Tibial artery (tissue), 4 donors: ENCODE results near the gene HMGN1.
A peak's percentile ranks its signal among the peaks of the same experiment; 100 is the strongest.

ENCODE experiments used
- DNase-seq, 2 donors: peaks; one replicate each; pipeline ENCODE4 v3.0.0-alpha.2; 2019
- H3K27ac ChIP-seq, 2 donors: fragments of 200-600 bp; sonication (generic) in 1 of 2; 1 replicate in 1 of 2; 2 replicates in 1 of 2; pipeline ENCODE4 v1.5.1; 2018 to 2019; ENCODE audit warnings: mild to moderate bottlenecking in 1 of 2
- H3K27me3 ChIP-seq, 2 donors: fragments of 200-600 bp; sonication (generic) in 1 of 2; one replicate each; pipeline versions ENCODE4 v1.5.1 to v1.6.0; 2016 to 2019
- H3K36me3 ChIP-seq, 3 donors: fragments of 200-600 bp; sonication (generic) in 2 of 3; one replicate each; pipeline ENCODE4 v1.5.1; 2016 to 2019; ENCODE audit warnings: mild to moderate bottlenecking in 2 of 3
- H3K4me1 ChIP-seq, 4 donors: fragments of 200-600 bp; sonication (generic) in 2 of 4; 1 replicate in 3 of 4; 2 replicates in 1 of 4; pipeline ENCODE4 v1.5.1; 2016 to 2019
- H3K4me3 ChIP-seq, 2 donors: fragments of 200-600 bp; sonication (generic) in 1 of 2; 1 replicate in 1 of 2; 2 replicates in 1 of 2; pipeline ENCODE4 v1.5.1; 2018 to 2019; ENCODE audit warnings: mild to moderate bottlenecking in 2 of 2
- H3K9me3 ChIP-seq, 3 donors: fragments of 200-600 bp; sonication (generic) in 1 of 3; one replicate each; pipeline ENCODE4 v1.5.1; 2016 to 2019
- CTCF ChIP-seq, 2 experiments: fragments of 200-600 bp in 1 of 2; fragments of 450-650 bp in 1 of 2; IDR thresholded peaks; one replicate each; pipeline ENCODE4 v1.5.1; 2017 to 2019; ENCODE audit warnings: antibody characterized with exemption in 2 of 2, mild to moderate bottlenecking in 1 of 2, moderate library complexity in 1 of 2
- intact Hi-C: fragments of 100-400 bp; cut with DNase I; formaldehyde crosslinking; loops from one replicate; pipeline ENCODE4 v1.15.0; 2023; ENCODE audit warnings: low total_unique reads

Gene HMGN1

GRCh38 chr21:39326607-39327307 is 22.1 kb downstream of the HMGN1 start:
- Histone ChIP-seq H3K27ac (no peak overlapping the region), H3K27me3 (peaks cover 0 to 2% of the 10 kb centered on the region in 2 donors), H3K4me3 (no peak overlapping the region), H3K4me1 (no peaks in the 10 kb centered on the region), H3K36me3 (no peaks in the 10 kb centered on the region), H3K9me3 (no peaks in the 10 kb centered on the region)
- no peak for DNase-seq
- intact Hi-C loops, result no loop called here
- no peak for TF ChIP-seq CTCF (IDR thresholded peaks at IDR 0.05)

GRCh38 chr21:39325458-39325857 is 23.4 kb downstream of the HMGN1 start:
- Histone ChIP-seq H3K27ac (no peak overlapping the region), H3K4me3 (no peak overlapping the region), H3K9me3 (no peaks in the 10 kb centered on the region), H3K36me3 (no peaks in the 10 kb centered on the region), H3K4me1 (no peaks in the 10 kb centered on the region), H3K27me3 (peaks cover 0 to 2% of the 10 kb centered on the region in 2 donors)
- intact Hi-C loops, result no loop called here
- DNase-seq, result no peak
- TF ChIP-seq CTCF (IDR thresholded peaks at IDR 0.05), result no peak

GRCh38 chr21:39321424-39321823 is 27.5 kb downstream of the HMGN1 start:
- no peaks in the 10 kb centered on the region for H3K27me3 ChIP-seq
- no peaks in the 10 kb centered on the region for H3K4me1 ChIP-seq
- no peaks in the 10 kb centered on the region for H3K9me3 ChIP-seq
- no peak for TF ChIP-seq CTCF (IDR thresholded peaks at IDR 0.05)
- DNase-seq, result no peak
- H3K4me3 ChIP-seq, result no peak overlapping the region
- H3K36me3 ChIP-seq, result no peaks in the 10 kb centered on the region
- intact Hi-C loops, result no loop called here
- no peak overlapping the region for H3K27ac ChIP-seq

GRCh38 chr21:39319814-39320332 is 29.0 kb downstream of the HMGN1 start:
- no peak overlapping the region for H3K4me3 ChIP-seq
- H3K4me1 ChIP-seq, result no peaks in the 10 kb centered on the region
- peak overlapping the region in 1 of 2 donors; percentile 35 for H3K27ac ChIP-seq
- H3K9me3 ChIP-seq, result no peaks in the 10 kb centered on the region
- no peaks in the 10 kb centered on the region for H3K36me3 ChIP-seq
- intact Hi-C loops, result no loop called here
- TF ChIP-seq CTCF (IDR thresholded peaks at IDR 0.05), result no peak
- no peaks in the 10 kb centered on the region for H3K27me3 ChIP-seq
- no peak for DNase-seq

- DNase-seq, result peak in 1 of 2 donors; percentile 62
- H3K36me3 ChIP-seq, result no peaks in the 10 kb centered on the region
- no peaks in the 10 kb centered on the region for H3K27me3 ChIP-seq
- peaks cover 0 to 4% (median 2%) of the 10 kb centered on the region in 4 donors for H3K4me1 ChIP-seq
- H3K27ac ChIP-seq, result peak overlapping the region in 1 of 2 donors; percentile 35
- no peak overlapping the region for H3K4me3 ChIP-seq
- intact Hi-C loops, result no loop called here
- TF ChIP-seq CTCF (IDR thresholded peaks at IDR 0.05), result no peak
- no peaks in the 10 kb centered on the region for H3K9me3 ChIP-seq
Measured at GRCh38 chr21:39319251-39319756, 29.6 kb downstream of the HMGN1 start.
